ENCODE measurements around the gene LNX1.

The LNX1 gene

GRCh38 chr4:53598901-53599300 is 7.6 kb upstream of the LNX1 start:
- DNase-seq = no peak

DNA sequence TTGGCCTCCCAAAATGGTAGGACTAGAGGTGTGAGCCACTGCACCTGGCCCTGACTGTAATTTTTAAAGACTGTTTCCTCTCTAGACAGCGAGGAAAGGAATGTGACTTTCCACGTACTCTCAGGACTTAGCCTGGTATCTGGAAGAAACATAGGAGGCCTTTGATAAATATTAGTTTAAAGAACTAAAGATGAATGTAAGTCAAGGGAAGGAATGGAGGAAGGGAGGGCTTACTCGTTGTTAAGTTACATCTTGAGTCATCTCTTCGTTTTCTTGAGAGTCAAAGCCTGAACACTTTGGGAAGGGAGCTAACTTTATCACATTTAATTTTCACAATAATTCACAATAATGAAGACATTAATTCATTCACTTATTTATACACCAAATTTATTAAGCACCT is 7.2 kb upstream of the LNX1 start:
- DNase-seq = no peak

DNA sequence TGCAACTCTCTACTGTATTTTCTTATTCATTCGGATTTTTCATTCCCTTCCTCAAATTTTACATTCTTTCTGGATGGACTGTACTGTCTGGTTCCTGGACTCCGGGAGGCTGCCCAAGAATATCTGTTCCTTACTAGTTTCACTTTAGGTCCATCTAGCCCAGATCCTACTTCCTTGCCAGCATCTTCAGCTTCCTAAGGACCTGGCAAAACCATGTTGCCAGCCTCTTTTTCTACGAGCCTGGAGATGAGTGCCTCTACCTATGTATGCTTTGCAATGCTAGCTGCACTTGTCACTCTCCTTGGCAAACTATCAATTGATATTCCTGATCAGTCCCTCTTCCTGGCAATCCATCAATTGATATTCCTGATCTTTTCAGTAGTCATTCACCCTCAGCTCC is 5.6 kb upstream of the LNX1 start:
- DNase-seq = no peak

DNA sequence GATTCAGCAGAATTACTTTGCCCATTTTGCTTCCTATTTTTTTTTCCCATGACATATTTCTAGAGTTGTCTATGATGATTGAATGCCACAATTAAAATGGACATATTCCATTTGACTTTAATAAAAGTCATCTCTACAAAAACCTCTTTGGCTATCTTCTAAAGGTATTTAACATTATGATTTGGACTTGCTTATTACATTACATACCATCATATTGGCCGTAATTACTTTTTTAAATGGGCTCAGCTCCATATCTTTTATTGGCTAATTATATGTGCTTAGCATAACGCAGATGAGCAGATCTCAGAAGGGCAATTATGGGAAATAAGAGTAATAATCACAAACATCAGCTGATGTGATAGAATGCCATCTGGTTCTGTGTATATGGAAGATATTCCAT is 4.5 kb upstream of the LNX1 start:
- DNase-seq = no peak

GRCh38 chr4:53595204-53595603 is 3.9 kb upstream of the LNX1 start:
- DNase-seq = no peak

DNA sequence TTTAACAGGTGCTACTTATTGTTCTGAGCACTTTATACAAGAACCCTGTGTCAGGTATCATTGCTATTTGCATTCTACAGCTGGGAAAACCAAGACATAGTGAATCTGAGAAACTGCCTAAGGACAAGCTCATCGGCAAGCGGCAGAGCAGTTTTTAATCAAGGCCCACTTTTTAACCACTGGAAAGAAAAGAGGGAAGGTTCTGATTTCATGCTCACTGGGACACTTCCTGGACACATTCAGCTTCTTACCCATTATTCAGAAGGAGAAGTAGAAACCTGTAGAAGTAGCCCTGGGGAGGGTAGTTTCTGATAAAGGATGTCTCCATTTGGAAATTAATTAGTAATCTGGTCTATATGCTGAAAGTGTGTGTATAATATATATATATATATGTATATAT is 2.5 kb upstream of the LNX1 start:
- no peak for DNase-seq

- no peak for DNase-seq
These were observed 1.6 kb upstream of the LNX1 start for GRCh38 chr4:53592686-53593501.

DNA sequence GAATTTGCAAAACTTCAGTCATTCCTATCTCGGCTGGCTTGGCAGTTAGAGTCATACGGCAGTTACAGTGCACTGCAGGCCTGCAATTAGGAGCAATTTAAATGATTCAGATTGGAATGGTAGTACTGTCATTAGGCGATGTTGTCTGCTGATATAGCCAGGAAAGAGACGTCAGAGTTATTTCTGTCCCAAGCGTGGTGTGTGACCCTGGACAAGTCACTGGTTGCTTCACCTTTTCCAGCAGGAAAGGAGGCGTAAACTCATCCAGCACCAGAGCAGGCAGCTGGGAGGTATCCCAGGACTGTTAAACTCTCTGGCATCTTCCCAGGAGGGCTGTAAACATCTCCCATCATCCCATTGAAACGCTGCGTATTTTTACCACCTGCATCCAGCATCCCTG is 836 bp upstream of the LNX1 start:
- DNase-seq = no peak

- DNase-seq = no peak
These were observed 1.1 kb downstream of the LNX1 start for GRCh38 chr4:53590187-53590586.

GRCh38 chr4:53589511-53589910 is 1.8 kb downstream of the LNX1 start:
- DNase-seq = no peak

DNA sequence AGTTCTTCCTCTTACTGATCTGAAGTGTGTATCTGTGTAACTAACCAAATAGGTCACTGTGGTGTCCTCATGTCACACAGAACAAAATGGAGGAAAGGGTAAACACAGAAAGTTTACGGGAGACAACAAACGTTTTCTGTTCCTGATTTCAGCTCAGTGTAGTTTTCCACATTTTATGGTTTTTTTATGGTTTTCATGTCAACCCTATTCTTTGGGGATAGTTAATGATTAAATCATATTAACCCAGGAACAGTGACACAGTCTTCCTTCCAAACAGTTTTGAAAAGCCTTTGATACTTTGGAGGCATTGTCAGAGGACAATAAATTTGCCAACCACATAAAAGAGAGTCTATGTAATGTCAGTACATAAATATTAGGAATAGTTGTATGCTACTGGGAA is 4.2 kb downstream of the LNX1 start:
- DNase-seq = no peak

DNA sequence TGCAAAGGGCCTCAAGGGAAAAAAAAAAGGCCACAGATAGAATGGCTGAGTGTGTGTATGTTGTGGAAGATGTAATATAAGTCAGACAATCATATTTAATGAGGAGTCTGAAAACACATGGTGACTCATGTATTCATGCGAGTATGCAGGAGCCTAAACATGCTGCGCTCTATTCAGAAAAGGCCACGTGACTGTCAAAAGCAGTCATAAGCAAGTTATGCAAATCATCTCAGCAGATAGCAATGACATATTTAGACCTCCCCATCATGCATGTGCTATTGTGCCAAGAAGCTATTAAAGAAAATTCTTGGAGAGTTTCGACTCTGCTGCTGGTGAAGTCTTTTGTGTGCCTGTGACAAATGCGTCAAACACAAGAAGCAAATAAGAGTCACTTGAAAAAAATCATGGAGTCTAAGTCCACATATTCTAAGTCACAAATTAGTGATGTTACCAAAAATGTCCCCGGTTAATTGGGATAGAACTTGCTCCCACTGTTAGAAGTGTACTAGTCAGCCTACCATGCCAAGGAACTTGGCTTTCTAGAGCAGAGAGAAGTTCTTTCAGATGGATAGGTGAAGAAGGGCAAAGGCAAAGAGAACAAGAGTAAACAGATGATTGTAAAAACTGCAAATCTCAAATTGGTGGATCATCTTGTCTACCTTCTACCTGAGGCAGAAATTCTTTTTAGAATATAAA is 5.0 kb downstream of the LNX1 start:
- DNase-seq = no peak

DNA sequence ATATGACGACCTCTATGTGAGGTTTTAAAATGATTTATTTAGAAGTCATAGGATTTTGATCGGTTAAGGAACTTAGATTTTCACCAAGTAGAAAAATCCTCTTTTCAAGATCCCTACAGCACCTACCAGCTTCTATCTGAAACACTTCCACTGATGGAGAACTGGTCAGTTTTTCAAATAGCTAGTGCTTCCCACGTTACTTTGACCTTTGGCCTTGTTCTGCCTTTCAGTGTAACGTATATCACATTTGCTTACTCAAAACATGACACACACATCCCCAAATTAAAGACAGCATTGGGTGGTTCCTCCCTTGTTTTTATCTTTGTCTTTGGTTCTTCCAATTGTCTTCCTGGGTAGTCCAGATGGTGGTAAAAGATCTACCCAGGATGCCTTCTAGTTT is 6.6 kb downstream of the LNX1 start:
- no peak for DNase-seq

DNA sequence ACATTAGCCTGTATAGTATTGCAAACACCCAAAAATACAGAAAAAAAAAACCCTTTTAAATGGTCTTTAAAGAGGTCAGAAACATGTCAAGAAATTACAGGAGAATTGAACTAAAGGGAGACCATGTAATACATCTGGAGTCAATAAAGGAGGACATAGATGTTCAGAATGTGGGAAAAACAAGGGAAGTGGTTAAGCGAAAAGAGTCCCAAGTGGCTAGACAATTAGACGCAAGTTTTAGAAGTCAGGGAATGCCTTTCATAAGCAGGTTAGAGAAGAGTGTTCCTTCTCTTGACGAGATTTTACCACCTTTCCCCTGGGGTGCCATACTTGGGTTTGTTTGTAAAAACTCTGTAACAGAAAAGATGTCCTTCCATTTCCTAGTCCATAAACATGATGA is 7.8 kb downstream of the LNX1 start:
- no peak for DNase-seq

GRCh38 chr4:53582194-53582593 is 9.1 kb downstream of the LNX1 start:
- DNase-seq = no peak

DNA sequence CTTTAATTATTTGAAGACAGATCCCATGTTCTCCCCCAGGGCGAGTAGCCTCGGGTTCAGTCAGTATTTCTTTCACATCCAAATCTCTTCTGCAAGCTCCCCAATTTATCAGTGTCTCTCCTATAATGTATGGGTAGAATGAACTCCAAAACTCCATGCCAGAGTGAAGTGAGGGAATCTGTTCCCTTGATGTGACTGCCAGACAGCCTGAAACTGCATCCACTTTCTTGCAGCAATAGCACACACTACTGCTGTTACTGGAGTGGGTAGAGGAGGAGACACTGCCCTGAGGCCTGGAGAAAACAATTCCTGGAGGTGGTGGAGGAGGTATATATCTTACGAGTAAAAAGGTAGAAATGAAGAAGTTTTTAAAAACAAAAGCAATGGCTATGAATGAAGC is 11.0 kb downstream of the LNX1 start:
- no peak for DNase-seq

GRCh38 chr4:53579826-53580225 is 11.5 kb downstream of the LNX1 start:
- no peak for DNase-seq

GRCh38 chr4:53576676-53577372 is 14.5 kb downstream of the LNX1 start:
- no peak for DNase-seq

GRCh38 chr4:53576071-53576617 is 15.1 kb downstream of the LNX1 start:
- no peak for DNase-seq

DNA sequence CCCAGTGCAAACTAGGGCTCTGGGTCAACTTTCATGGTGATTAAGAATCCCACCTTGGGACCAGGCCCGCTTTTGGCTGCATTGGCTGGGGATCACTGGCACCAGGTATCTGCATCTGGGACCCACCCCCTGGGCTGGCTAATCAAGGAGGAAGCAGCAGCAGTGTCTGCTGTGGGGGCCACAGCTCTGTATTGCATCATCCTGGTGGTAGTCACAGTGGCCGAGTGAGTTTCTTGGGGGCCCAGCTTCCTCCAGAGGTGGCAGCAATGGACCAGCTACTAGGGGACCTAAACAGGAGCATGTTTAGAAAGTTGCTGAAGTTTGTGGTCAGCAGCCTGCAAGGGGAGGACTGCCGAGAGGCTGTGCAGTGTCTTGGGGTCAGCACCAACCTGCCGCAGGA is 15.7 kb downstream of the LNX1 start:
- no peak for DNase-seq

GRCh38 chr4:53574528-53574927 is 16.8 kb downstream of the LNX1 start:
- no peak for DNase-seq

GRCh38 chr4:53573696-53574095 is 17.6 kb downstream of the LNX1 start:
- no peak for DNase-seq

DNA sequence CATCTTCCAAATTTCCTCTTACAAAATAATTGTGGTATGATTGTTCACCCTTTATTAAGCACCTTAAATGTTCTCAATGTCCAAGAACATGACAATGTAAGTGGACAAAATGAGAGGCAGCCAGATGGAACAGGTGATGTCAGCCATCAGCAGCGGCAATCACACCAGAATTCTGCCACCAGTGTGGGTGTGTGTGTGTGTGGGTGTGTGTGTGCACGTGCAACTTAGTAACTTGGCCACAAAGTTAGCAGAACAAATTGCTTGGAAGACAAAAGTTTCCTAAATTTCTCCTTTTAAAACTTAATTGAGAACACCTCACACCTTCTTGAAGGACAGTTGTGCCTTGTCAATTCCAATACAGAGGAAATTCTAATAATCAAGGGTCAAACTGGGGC is 18.7 kb downstream of the LNX1 start:
- no peak for DNase-seq
